ENCODE results near the gene NTMT1.
"Not testable (repeated sequence)": the region's sequence is repeated elsewhere in the genome, so short reads cannot be mapped to it uniquely, and the experiment has no call there.

Gene NTMT1

GRCh38 chr9:129626079-129626624, at the start of gene NTMT1:
Gene NTMT1, plus strand, starts transcription at chr9:129626163. Its CDS starts 6,541 bp downstream, at chr9:129632704.
- DNase-seq = peak; percentile 85

GRCh38 chr9:129576546-129577543, 49.1 kb upstream of the NTMT1 start:
- no peak for DNase-seq

DNA sequence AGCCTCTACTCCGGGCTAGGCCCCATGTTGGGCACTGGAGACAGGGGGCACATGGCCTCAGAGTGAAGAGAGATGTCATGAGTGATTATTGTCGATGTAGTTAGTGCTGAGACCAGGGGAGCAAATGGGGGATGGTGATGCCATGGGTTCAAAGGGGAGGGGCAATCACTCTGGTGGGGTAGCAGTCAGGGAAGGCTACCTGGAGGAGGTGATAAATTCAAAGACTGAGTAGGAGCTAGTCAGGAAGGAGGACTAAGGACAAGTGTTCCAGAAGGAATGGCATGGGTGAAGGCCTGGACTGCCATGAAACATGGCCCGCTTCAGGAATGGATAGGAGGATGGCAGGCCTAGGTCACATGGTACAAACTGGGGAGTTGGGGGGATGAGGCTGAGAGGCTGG, 46.7 kb upstream of the NTMT1 start:
- DNase-seq = no peak

DNA sequence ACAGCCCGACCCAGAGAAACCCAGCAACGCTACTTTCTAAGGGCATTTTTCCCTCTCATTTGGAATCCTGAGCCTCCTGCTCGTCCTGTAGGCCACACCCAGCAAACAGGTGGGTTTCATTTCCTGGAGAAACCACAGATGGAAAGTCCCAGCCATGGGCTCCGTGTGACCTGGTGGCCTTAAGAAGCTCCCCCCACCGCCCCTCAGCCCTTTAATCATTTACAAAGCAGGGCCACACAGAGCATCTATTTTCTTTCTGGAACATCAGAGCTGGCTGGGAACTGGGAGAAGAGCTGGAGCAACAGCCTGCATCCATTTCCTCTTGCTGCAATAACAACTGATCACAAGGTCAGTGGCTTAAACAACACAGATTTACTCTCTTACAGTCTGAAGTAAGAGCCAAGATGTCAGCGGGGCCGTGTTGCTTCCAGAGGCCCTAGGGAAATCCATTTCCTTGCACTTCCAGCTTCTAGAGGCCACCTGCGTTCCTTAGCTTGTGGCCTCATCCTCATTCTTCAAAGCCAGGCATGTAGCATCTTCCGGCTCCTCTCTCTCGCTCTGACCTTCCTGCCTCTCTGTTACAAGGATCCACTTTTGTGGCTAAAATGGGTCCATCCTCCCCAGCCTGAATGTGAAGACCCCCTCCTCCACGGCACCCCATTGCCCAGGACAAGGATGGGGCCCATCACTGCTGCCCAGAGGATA, 45.6 kb upstream of the NTMT1 start:
- DNase-seq = peak; percentile 21

- no peak for DNase-seq
Measured at GRCh38 chr9:129581505-129582189, 44.3 kb upstream of the NTMT1 start.

- no peak for DNase-seq
Measured at GRCh38 chr9:129582855-129583254, 43.1 kb upstream of the NTMT1 start.

DNA sequence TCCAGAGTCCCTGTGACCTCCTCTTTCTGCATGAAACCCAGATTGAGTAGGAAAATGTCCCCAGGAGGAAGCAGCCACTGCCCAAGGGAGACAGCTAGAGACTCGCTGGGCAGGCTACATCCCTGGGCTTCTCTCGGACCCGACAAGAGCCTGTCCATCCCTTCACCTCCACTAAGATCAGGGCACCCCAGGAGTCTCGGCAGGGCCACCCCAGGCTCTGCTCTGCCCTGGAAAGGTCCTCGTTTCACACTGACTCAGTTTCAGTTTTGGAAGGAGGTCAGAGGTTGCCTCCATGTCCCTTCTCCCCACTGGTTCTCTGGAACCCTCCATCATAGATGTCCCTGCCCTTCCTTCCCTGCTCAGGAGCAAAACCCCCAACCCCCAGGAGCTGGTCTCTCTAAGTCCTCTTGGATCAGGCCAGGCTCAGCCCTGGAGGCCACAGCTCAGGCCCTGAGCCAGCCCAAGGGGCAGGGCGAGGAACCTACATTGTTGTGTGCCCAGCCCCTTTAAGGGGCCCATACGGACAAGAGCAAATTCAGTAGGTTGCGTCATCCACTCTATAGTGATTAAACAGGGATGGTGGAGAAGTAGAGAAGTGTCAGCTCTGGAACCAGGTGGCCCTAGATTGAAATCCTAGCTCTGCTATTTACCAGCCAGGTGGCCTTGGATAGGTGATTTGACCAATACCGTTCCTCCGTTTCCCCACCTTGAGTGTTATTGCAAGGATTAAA, 42.5 kb upstream of the NTMT1 start:
- DNase-seq = no peak

- peak; percentile 41 for DNase-seq
Measured at GRCh38 chr9:129584136-129584535, 41.8 kb upstream of the NTMT1 start.

DNA sequence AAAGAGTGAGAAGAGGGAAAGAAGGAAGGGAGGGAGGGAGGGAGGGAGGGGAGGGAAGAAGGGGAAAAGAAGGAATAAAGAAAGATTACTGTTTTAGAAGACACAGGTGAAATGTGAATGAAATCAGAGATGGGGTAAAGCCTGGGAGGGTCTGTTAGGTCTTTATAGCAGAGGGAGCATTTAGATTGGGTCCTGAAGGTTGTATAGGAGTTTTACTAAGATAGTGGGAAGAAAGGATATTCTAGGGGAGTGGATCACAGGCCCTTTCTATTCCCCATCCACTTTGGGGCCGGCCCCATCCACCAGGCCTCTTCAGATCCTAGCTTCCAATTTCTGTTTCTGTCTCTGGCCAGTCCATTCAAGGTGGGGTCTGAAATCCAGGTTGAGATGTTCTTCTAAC, 40.6 kb upstream of the NTMT1 start:
- DNase-seq = no peak

GRCh38 chr9:129586245-129586644, 39.7 kb upstream of the NTMT1 start:
- no peak for DNase-seq

DNA sequence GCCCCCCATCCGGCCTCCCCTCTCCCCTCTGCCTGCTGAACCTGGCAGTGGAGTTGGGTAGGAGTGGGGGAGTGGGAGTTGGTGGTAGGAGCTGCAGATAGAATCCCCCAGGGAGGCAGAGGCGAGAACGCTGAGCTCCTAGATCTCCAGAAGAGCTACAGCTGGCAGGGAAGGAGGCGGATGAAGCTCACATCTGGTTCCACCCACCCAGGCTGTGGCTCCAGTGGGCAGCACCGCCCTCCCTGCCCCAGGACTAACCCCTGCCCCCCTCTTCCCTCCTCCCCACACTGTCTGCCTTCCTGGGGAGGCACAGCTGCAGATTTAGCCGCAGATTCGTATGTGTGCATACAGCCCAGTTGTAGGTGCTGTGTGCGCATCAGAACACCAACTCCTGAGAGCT, 39.3 kb upstream of the NTMT1 start:
- no peak for DNase-seq

DNA sequence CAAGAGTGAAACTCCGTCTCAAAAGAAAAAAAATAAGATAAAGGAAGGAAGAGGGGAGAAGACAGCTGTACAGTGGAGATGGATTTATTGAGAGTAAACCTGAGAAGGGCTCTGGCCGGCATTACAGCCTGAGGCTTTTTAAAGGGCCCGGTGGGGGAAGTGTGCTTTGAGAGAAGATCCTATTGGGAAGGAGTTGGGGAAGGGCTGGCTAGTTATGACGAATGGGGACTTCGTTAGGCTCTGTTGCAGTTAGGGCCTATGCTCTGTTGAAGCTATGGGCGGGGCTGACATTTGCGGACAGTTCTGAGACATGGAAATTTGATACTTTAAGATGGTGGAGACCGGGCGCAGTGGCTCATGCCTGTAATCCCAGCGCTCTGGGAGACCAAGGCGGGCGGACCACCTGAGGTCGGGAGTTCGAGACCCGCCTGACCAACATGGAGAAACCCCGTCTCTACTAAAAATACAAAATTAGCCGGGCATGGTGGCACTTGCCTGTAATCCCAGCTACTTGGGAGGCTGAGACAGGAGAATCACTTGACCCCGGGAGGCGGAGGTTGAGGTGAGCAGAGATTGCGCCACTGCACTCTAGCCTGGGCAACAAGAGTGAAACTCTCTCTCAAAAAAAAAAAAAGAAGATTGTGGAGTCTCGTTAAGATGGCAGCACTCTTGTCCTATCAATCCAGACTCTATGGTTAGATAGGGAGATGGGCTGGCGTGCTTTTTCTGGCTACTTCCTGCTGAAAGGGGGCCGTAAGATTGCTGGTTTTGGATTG, 38.3 kb upstream of the NTMT1 start:
- no peak for DNase-seq

DNA sequence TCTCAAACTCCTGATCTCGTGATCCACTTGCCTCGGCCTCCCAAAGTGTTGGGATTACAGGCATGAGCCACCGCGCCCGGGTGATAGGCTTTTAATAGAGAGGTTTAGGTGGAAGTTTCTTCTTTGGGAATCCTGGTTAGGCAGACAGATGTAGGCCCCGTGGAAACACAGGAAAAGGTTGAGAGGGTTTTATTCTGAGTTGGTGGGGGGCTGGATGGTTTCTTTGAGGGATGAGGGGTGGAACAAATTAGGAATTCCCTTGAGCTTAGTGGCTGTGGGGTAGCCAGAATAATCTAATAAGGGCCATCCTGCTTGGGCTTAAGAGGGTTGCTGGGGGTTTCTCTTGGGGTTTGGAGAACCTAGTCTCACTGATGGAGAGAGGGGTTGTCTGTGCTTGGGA, 35.5 kb upstream of the NTMT1 start:
- DNase-seq = no peak

- no peak for DNase-seq
Measured at GRCh38 chr9:129591916-129592315, 34.0 kb upstream of the NTMT1 start.

GRCh38 chr9:129592790-129593189, 33.2 kb upstream of the NTMT1 start:
- not testable (repeated sequence) for DNase-seq

GRCh38 chr9:129594632-129595031, 31.3 kb upstream of the NTMT1 start:
- no peak for DNase-seq

DNA sequence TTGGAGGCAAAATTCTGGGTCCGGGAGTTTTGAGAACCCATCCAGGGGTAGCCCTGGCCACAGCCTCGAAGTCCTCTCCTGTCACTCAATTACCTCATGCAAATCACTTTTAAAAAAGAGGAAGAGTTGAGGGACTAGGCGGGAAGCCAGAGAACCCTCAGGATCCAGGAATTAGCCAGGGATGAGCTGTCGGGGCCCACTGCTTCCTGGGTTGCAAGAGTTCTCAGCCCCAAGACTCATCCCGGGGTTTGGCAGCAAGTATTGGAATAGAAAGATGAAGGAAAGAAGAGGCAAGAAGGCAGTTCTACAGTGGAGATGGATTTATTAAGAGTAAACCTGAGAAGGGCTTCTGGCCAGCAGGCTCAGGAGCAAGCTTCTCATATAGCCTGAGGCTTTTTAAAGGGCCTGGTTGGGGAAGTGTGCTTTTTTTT, 30.6 kb upstream of the NTMT1 start:
- DNase-seq = no peak

GRCh38 chr9:129595903-129596540, 29.9 kb upstream of the NTMT1 start:
- DNase-seq = no peak

GRCh38 chr9:129596541-129597331, 29.2 kb upstream of the NTMT1 start:
- no peak for DNase-seq

Measured in activated effector memory CD4-positive, alpha-beta T cell treated with Interleukin-2 at 50 U/mL for 16 hours (primary cell).